ENCODE results near the gene TTC21A.

GRCh38 chr3:39064646-39065045, 42.8 kb upstream of the TTC21A start:
- TF ChIP-seq CTCF (IDR thresholded peaks at IDR 0.05; ENCODE audit: low read length) (no peak), EZH2 (optimal IDR thresholded peaks at IDR 0.05; ENCODE audit: low read depth, low read length) (no peak), EZH2phosphoT487 (IDR thresholded peaks at IDR 0.05; ENCODE audit: low read length) (no peak)
